Measurements from ENCODE around the gene ARHGAP45.

Gene ARHGAP45

DNA sequence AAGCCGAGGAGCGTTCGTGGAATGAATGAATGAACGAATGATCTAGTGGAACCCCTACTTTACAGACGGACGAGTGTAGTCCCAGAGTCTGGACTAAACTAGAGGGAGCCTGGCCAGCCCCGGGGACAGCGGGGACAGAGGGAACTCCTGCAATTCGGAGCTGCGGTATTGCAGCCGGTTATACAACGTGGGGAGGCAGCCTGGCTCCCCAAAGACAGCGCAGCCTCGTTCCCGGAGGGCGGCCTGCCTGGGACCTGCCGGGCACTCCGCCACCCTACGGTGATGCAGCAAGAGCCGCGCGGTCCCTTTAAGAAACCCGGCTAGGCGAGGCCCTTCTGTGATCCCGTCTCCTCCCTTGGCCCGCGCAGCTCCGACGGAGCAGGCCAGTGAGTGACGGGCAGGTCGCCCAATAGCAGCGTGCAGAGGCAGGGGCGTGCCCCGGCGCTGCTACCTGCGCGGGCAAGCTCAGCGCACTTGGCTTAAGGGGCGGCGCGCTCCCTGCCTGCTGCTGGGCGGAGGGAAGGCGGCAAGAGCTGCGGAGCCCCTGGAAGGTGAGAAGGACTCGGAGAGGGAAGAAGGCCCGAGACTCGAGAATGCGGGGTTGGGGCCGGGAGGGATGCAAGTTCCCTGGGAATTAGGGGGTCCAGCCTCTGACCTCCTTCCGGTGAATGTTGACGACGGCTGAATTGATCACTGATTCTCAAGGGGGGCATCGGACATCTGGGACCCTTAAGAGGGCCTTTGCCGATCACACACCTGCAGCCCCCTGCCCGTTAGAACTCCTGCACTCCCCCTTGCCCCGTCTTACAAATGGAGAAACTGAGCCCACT lies 27.1 kb upstream of the ARHGAP45 start, which contains the start of gene ABCA7:
TSS of gene ABCA7 (plus strand) at position 462 of the 830 bp plus-strand sequence. CDS start 1,255 bp downstream, outside the sequence.
- DNase-seq (ENCODE audit: low read depth), result peak; percentile 98

DNA sequence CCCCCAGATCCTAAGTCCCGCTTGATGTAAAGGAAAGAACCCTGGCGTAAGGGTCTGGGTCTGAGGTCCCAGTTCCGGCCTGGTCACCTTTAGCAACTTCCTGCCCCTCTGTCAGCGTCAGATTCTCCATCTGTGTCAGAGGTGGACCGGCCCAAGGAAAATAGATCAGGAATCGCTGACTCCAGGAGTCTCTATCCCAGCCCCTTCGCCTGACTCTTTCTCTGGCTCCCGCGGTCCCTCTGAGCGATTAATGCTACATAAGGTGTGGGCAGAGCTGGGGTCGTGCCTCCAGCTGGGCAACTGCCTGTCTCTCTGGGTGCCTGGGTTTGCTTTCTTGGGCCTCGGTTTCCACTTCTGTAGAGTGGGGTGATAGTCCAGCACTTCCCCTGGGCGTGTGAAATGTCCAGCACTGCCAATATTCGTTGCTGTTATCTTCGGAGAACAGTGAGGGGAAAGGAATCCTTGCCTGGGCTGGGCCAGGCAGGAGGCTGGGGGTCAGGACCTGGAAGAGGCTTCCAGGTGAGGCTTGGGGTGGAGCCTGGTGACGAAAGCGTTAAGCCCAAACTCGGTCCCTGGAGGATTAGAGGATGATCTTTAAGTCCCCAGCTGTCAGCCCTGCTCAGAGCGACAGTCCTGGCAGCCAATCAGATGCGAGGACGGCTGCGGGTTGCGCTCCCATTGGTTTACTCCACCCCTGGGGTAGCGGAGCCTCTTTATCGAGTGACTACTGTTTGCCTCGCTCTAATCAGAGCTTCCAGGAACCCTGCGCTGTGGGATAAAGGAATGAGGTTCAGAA lies 26.3 kb upstream of the ARHGAP45 start:
- peak; percentile 91 for DNase-seq (ENCODE audit: low read depth)

DNA sequence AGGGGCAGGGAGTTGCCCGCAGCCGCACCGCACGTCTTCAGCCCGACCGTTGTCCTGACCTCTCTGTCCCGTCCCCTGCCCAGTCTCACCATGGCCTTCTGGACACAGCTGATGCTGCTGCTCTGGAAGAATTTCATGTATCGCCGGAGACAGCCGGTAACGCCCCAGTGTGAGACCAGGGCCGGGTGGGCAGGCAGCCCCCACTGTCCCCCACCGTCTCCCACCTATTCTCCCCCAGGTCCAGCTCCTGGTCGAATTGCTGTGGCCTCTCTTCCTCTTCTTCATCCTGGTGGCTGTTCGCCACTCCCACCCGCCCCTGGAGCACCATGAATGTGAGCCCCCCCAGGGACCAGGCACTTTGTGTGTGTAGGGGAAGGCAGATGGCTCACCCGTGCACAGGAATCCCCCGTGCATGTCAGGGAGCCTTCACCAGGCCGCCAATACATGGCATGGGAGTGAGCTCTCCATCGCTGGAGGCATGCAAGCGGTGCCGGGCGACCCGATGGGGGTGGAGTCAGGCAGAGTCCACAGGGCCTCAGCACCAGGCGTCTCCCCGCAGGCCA lies 25.6 kb upstream of the ARHGAP45 start:
- DNase-seq (ENCODE audit: low read depth), result no peak

DNA sequence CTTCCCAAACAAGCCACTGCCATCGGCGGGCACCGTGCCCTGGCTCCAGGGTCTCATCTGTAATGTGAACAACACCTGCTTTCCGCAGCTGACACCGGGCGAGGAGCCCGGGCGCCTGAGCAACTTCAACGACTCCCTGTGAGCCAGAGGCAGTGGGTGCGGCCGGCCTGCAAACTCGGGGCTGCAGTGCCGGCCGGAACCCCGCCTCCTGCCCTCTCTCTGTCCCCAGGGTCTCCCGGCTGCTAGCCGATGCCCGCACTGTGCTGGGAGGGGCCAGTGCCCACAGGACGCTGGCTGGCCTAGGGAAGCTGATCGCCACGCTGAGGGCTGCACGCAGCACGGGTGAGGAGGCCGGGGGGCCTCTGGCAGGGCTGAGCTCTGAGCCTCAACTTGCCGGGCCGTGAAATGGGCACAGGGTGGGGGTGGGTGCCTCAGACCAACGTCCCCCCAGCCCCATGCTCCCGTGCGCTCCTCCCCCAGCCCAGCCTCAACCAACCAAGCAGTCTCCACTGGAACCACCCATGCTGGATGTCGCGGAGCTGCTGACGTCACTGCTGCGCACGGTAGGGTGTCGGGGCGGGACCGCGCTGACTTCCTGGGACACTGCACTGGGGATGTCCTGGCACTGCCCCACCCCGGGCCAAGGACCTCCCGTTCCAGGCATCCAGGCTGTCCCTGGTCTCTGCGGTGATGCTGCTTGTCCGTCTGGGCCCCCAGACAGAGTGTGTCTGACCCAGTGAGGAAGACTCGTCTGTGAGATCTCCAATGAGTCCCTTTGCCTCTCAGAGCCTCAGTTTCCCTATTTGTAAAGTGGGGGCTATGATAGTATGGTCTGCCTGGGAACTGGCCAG lies 24.9 kb upstream of the ARHGAP45 start:
- no peak for DNase-seq (ENCODE audit: low read depth)

GRCh38 chr19:1042689-1043511 lies 24.1 kb upstream of the ARHGAP45 start:
- DNase-seq (ENCODE audit: low read depth), result no peak

- DNase-seq (ENCODE audit: low read depth), result no peak
Measured at GRCh38 chr19:1045247-1045603, 21.7 kb upstream of the ARHGAP45 start.

- DNase-seq (ENCODE audit: low read depth), result no peak
Measured at GRCh38 chr19:1046117-1046626, 20.8 kb upstream of the ARHGAP45 start.

DNA sequence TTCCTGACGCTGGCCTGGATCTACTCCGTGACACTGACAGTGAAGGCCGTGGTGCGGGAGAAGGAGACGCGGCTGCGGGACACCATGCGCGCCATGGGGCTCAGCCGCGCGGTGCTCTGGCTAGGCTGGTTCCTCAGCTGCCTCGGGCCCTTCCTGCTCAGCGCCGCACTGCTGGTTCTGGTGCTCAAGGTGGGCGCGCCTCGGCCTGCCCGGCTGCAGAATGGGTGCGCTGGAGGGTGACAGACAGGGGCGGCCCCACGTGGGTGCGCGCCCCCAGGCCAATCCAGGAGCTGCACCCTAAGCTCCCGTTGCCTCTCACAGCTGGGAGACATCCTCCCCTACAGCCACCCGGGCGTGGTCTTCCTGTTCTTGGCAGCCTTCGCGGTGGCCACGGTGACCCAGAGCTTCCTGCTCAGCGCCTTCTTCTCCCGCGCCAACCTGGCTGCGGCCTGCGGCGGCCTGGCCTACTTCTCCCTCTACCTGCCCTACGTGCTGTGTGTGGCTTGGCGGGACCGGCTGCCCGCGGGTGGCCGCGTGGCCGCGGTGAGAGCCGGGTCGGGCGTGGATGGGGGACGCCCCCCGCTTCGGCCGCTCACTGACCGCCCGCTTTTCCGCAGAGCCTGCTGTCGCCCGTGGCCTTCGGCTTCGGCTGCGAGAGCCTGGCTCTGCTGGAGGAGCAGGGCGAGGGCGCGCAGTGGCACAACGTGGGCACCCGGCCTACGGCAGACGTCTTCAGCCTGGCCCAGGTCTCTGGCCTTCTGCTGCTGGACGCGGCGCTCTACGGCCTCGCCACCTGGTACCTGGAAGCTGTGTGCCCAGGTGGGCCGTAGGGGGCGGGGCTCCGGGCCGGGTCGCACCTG lies 19.9 kb upstream of the ARHGAP45 start:
- DNase-seq (ENCODE audit: low read depth), result peak; percentile 70

DNA sequence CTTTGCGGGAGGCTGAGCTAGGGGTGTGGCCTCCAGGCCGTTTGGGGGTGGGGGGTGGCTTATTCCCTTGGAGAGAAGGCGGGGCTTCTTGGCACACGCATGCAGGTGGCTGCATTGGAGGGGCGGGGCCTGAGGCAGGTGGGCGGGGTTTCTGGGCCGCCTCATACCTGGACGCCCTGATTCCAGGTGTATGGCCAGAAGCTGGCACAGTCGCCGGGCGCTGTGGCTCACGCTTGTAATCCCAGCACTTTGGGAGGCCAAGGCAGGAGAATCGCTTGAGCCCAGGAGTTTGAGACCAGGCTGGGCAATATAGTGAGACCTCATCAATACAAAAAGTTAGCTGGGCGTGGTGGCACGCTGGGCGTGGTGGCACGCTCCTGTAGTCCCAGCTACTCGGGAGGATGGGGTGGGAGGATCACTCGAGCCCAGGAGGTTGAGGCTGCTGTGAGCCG lies 19.2 kb upstream of the ARHGAP45 start:
- DNase-seq (ENCODE audit: low read depth), result no peak

DNA sequence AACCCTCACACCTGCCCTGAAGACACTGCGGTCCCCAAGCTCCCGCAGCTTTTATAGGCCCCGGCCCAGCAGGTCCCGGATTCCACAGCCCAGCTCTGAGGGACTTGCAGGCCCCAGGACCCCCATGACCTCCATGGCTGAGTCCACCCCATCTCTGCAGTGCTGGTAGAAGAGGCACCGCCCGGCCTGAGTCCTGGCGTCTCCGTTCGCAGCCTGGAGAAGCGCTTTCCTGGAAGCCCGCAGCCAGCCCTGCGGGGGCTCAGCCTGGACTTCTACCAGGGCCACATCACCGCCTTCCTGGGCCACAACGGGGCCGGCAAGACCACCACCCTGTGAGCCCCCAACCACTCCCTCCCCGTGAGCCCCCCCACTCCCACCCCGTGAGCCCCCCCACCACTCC lies 17.9 kb upstream of the ARHGAP45 start:
- no peak for DNase-seq (ENCODE audit: low read depth)

- no peak for DNase-seq (ENCODE audit: low read depth)
Measured at GRCh38 chr19:1049800-1050199, 17.2 kb upstream of the ARHGAP45 start.

GRCh38 chr19:1050989-1051788 lies 15.8 kb upstream of the ARHGAP45 start:
- DNase-seq (ENCODE audit: low read depth), result no peak

DNA sequence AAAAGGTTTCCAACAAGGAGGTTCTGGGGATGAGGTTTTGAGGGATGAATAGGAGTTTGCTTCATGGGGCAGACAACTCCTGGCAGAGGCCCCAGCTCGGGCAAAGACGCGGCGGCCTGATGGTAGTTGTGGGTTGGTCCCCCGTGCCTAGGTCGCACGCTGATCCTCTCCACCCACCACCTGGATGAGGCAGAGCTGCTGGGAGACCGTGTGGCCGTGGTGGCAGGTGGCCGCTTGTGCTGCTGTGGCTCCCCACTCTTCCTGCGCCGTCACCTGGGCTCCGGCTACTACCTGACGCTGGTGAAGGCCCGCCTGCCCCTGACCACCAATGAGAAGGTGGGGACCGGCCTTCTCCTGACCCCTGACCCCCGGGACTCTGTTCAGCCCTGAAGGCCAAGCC lies 15.2 kb upstream of the ARHGAP45 start:
- no peak for DNase-seq (ENCODE audit: low read depth)

GRCh38 chr19:1052349-1052975 lies 14.5 kb upstream of the ARHGAP45 start:
- no peak for DNase-seq (ENCODE audit: low read depth)

- no peak for DNase-seq (ENCODE audit: low read depth)
Measured at GRCh38 chr19:1053176-1054101, 13.5 kb upstream of the ARHGAP45 start.

DNA sequence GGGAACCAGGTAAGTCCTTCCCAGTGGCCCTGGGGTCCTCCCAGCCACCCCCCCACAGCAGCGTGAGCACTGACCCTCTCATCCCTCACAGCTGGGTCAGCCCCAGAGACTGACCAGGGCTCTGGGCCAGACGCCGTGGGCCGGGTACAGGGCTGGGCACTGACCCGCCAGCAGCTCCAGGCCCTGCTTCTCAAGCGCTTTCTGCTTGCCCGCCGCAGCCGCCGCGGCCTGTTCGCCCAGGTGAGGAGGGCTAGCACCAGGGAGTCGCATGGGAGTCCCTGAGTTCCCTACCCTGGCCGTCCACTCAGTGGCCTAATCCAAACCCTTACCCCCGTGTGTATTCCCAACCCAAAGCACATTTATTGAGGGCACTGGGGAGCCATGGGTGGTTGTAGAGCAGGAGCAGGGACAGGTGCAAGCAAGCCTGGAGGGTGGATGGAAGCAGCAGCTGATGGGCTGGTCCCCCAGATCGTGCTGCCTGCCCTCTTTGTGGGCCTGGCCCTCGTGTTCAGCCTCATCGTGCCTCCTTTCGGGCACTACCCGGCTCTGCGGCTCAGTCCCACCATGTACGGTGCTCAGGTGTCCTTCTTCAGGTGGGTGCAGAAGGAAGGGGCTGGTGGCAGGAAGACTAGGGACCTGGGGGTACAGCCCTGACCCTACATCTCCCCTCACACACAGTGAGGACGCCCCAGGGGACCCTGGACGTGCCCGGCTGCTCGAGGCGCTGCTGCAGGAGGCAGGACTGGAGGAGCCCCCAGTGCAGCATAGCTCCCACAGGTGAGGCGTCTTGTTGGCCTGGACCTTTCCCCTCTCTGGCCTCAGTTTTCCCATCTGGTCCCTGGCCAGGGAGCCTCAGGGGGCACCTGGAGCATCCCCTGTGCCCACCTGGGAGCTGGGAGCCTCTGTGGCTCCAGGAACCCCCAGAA lies 12.6 kb upstream of the ARHGAP45 start:
- no peak for DNase-seq (ENCODE audit: low read depth)
